BE2C (cell line): ENCODE measurements around the gene NEK11.
"Not testable (repeated sequence)": the region's sequence is repeated elsewhere in the genome, so short reads cannot be mapped to it uniquely, and the experiment has no call there.

Experiments
- DNase-seq: peaks from one replicate; pipeline ENCODE4 v3.0.0-alpha.2; 2020
- H3K27me3 ChIP-seq: fragments of 250-450 bp; sonication (Bioruptor Pico); 2 replicates; pipeline ENCODE4 v1.5.1; 2020; ENCODE audit warnings: mild to moderate bottlenecking
- H3K36me3 ChIP-seq: fragments of 250-450 bp; sonication (Bioruptor Pico); 2 replicates; pipeline ENCODE4 v1.5.1; 2020; ENCODE audit warnings: mild to moderate bottlenecking
- H3K4me1 ChIP-seq: fragments of 250-450 bp; sonication (Bioruptor Pico); 2 replicates; pipeline ENCODE4 v1.5.1; 2020
- H3K4me3 ChIP-seq: 2 replicates; pipeline ENCODE4 v1.5.1; 2011; ENCODE audit warnings: low read depth, low read length
- H3K9me3 ChIP-seq: fragments of 250-450 bp; sonication (Bioruptor Pico); 2 replicates; pipeline ENCODE4 v1.5.1; 2020
- TF ChIP-seq, protein P1 (sequence below): IDR thresholded peaks from 2 replicates; pipeline ENCODE4 v1.5.1; 2012; ENCODE audit warnings: mild to moderate bottlenecking, low read depth, low read length

NEK11 gene

GRCh38 chr3:131324923-131325322 lies 298.2 kb downstream of the NEK11 start:
- no peak for DNase-seq
- no peaks in the 10 kb centered on the region for H3K36me3 ChIP-seq
- H3K9me3 ChIP-seq, result no peaks in the 10 kb centered on the region
- TF ChIP-seq, protein P1, sequence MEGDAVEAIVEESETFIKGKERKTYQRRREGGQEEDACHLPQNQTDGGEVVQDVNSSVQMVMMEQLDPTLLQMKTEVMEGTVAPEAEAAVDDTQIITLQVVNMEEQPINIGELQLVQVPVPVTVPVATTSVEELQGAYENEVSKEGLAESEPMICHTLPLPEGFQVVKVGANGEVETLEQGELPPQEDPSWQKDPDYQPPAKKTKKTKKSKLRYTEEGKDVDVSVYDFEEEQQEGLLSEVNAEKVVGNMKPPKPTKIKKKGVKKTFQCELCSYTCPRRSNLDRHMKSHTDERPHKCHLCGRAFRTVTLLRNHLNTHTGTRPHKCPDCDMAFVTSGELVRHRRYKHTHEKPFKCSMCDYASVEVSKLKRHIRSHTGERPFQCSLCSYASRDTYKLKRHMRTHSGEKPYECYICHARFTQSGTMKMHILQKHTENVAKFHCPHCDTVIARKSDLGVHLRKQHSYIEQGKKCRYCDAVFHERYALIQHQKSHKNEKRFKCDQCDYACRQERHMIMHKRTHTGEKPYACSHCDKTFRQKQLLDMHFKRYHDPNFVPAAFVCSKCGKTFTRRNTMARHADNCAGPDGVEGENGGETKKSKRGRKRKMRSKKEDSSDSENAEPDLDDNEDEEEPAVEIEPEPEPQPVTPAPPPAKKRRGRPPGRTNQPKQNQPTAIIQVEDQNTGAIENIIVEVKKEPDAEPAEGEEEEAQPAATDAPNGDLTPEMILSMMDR, result no peak
- H3K27me3 ChIP-seq, result no peaks in the 10 kb centered on the region
- H3K4me1 ChIP-seq, result no peaks in the 10 kb centered on the region
- H3K4me3 ChIP-seq, result no peak overlapping the region

DNA sequence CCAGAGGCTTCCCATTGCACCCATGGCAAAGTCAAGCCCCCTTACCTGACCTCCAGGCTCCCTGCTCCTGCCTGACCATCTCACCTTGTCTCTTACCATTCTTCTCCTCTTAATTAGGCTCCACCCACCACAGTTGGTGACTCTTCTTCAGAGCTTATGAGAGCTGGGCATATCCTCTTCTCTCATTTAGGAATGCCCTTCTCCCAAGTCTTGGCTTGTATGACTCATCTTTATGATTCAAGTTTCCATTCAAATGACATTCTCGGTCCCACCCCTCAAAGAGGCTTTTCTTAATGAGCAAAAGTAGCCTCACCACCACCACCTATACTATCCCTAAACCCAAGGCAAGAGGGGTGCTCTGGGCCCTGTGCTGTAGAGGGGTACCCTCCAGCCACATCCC lies 299.6 kb downstream of the NEK11 start:
- Histone ChIP-seq H3K9me3 (no peaks in the 10 kb centered on the region), H3K4me1 (no peaks in the 10 kb centered on the region), H3K4me3 (no peak overlapping the region), H3K36me3 (no peaks in the 10 kb centered on the region), H3K27me3 (no peaks in the 10 kb centered on the region)
- TF ChIP-seq, protein P1, result no peak
- DNase-seq, result no peak

GRCh38 chr3:131328721-131329120 lies 302.0 kb downstream of the NEK11 start:
- no peaks in the 10 kb centered on the region for H3K27me3 ChIP-seq
- H3K36me3 ChIP-seq, result no peaks in the 10 kb centered on the region
- no peak overlapping the region for H3K4me3 ChIP-seq
- no peaks in the 10 kb centered on the region for H3K9me3 ChIP-seq
- no peaks in the 10 kb centered on the region for H3K4me1 ChIP-seq
- TF ChIP-seq, protein P1, result no peak
- DNase-seq, result no peak

- Histone ChIP-seq H3K4me1 (no peaks in the 10 kb centered on the region), H3K36me3 (no peaks in the 10 kb centered on the region), H3K9me3 (no peaks in the 10 kb centered on the region), H3K27me3 (no peaks in the 10 kb centered on the region), H3K4me3 (no peak overlapping the region)
- no peak for DNase-seq
- TF ChIP-seq, protein P1, result no peak
Measured at GRCh38 chr3:131329774-131330173, 303.1 kb downstream of the NEK11 start.

- H3K4me3 ChIP-seq, H3K4me1 ChIP-seq, DNase-seq, H3K9me3 ChIP-seq, H3K36me3 ChIP-seq, H3K27me3 ChIP-seq: not testable (repeated sequence)
Measured at GRCh38 chr3:131331456-131332085, 304.9 kb downstream of the NEK11 start.

GRCh38 chr3:131338948-131339640 lies 312.4 kb downstream of the NEK11 start:
- TF ChIP-seq, protein P1, result no peak
- no peaks in the 10 kb centered on the region for H3K4me1 ChIP-seq
- no peak for DNase-seq
- no peaks in the 10 kb centered on the region for H3K36me3 ChIP-seq
- no peak overlapping the region for H3K4me3 ChIP-seq
- no peaks in the 10 kb centered on the region for H3K9me3 ChIP-seq
- H3K27me3 ChIP-seq, result peaks cover 6% of the 10 kb centered on the region
